Activated CD8-positive, alpha-beta memory T cell treated with anti-CD3 and anti-CD28 coated beads, Interleukin-2, amount 50 U/mL, for 1 hour (primary cell): ENCODE data around the gene AKR1C2.
"Not testable (repeated sequence)": the region's sequence is repeated elsewhere in the genome, so short reads cannot be mapped to it uniquely, and the experiment has no call there.

Experiments used
- DNase-seq: peaks from one replicate; pipeline ENCODE4 v3.0.0-alpha.2; 2020; ENCODE audit errors: extremely low read depth

AKR1C2 gene

DNA sequence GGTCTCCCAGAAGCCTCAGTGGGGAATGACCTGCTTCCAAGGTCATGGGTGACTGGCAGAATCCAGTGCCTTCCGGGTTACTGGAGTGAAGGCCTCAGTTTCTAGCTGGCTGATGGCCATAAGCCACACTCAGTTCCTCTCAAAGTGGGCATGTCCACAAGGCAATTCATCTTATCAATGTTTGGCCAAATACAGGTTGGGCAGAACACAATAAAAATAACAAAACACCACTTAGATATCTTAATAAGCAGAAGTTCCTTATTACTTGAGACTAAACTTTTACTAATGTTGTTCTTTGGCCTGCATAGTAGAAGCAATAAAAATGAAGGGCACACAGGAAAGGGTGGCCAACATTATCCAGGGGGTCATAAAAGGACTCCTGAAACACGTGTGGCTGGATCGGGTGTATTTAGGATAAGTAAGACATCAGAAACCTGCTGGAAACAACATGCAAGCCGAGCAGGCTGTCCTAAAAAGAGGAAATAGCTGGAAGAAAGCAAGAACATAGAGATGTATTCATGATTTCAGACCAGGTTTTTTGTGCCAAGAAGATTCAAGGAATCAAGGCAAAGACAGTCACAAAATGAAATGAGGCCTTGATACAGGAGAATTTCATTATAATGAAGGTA, 19.6 kb upstream of the AKR1C2 start:
- no peak for DNase-seq

DNA sequence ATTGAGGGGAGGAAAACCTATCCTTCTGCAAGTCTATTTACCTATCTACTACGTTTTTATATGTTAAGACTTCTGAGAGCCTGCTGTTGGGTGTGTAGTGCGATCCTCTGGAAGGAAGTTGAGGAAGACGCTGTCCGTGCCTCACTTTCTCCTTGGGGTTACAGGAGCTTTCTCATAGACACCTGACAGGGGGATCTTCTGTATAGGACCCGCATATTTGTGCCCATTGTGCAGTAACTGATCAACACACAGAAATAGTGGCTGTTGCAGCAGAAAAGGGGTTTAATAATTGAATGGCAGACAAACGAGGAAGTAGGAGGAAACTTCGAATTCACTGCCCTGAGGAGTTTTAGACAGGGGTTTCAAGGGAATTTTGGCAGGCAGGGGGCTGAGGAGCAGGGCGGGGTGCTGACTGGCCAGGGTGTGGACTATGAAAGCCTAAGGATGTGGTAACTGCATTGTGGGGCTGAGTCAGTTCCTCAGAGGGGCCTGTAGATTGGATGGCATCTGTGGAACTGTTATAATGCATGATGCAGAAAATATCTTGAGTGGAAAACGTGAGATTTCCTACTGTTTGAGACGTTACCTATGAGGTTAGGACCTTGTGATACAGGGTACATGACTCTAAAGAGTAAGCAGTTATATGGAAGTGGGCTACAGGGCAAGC, 18.1 kb upstream of the AKR1C2 start:
- not testable (repeated sequence) for DNase-seq

DNA sequence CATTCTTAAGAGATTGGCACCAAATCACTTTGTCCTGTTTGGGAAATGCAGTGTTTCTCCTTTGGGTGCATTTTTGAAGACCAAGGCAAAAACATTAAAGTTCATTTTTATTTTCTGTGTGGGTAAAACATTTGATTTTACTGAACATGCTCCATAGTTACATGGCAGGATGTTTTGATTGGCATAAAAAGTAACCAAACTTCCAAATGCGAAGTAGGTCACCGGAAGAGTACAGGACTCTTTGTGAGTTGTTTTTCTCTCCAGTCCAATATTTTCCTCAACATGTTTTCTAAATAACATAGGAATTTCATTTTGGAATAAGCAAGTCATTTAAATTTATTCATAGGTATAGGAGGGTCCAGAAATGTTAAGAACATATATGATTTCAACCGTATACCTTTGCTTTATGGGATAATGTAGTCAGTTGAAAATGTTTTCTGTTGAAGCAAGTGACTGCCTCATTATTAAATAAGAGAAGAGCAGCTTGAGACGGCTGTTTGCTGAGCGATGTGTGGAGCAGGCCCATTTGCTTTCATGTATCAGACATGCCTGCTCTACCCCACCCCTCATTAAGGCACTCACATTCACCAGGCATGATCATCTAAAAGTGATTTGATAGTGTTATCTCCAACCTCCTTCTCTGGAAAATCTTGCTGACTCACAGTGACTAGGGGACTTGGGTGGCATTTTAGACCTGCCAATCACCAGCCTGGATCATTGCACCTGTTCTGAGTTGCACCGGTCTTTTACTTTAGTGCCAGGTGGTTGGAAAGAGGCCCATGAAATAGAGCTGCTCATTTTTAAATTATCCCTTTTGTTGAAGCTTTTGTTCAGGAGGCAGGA, 16.3 kb upstream of the AKR1C2 start:
- not testable (repeated sequence) for DNase-seq

DNA sequence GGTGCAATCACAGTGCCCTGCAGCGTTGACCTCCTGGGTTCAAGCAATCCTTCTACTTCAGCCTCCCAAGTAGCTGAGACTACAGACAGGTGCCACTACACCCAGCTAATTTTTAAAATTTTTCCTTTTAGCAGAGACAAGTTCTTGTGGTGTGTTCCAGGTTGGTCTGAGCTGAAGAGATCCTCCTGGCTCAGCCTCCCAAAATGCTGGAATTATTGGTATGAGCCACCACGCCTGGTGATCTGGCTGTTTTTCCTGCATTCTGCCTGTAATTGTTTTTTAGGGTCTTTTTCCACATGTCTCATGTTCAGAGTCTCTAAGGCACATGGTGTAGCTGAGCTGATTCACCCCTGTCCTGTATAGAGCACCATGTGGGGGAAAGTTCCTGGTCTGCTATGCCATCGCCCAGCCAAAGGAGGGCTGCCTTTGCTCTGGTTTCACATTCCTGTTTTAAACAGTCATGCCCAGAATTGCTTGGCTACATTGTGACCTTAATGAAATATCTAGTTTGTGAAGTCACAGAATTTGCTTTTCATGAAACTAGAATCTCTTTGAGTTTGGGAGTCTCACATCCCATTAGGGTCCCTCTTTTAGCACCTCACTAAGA, 15.1 kb upstream of the AKR1C2 start:
- not testable (repeated sequence) for DNase-seq

DNA sequence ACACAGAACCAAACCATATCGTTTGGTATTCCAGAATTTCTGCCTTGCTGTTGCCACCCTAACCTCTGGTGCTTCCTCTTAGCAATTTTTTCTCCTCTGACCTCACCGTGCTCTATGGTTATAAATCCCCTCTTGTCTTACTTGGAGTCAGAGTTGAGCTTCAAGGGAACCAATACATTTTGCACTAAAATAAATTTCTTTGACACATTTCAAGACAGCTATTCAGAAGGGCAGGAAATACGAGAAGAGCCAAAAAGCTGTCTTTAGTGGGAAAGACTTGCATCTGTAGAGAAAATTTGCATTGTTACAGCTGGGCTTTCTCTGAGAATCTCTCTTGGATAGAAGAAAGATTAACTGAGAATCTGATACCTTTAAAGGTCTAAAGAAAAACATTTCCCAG, 14.5 kb upstream of the AKR1C2 start:
- no peak for DNase-seq

DNA sequence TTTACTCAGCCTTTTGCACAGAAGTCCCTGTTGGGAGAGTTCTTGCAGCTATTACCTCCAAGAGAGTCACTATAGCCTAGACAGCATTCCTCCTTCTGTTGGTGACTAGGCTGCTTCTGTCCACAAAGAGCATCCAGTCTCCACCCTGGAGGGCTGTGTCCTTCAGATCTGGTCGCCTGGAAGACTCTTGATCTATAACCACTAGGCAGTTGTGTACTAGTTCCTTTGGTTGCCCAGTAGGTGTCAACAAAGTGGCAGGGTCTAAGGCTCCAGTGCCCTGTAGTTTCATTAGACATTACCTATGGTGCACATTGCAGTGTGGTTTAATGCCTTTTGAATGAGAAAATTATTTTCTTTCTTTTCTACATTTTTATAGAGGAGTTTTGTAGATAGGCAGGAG, 11.3 kb upstream of the AKR1C2 start:
- DNase-seq: no peak

DNA sequence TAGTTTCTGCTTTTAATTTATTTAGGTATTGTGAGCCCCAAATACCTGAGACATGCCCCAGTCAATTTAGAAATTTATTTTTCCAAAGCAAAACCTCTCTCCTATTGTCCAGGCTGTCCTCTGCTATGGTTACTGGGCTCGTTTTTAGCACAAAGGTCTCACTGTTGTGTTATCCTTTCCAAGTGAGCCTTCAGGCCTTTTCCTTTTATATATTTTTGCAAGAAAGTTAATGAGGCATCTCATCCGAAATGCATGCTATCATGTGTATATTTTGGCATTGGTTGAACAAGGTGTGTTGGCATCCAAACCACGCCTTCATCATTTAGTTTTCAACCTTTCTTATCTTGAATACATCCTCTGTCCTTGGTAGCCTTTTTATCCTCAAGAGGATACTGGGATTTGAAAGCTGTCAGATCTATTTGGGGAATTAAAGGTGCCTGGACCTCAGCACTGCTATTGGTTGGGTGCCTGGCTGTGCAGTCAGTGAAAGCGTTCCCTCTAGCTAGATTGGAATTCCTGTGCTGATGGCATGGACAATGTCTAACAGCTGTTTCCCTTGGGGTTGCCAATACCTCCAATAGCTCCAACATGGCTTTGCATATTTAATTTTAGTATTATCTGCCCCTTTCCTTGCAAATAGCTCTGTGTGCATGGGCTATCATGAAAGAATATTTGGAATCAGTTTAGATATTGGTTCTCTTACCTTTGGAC, 10.7 kb upstream of the AKR1C2 start:
- DNase-seq: not testable (repeated sequence)

DNA sequence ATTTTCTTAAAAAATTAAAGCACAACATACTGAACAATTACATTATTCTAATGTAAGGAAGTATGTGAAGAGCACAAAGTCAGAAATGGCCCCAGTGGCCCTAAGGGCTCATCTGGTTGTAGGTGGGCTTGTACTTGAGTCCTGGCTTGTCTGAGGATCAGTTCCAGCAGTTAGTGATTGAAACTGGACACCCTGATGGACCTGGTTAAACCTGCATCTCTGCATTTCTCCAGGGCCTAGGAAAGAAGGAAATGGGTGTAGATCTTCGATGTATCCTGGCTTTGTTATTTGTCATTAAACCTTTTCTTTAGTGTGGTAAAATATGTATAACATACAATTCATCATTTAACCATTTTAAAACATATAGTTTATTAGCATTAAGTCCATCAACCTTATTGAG, 9.7 kb upstream of the AKR1C2 start:
- no peak for DNase-seq

DNA sequence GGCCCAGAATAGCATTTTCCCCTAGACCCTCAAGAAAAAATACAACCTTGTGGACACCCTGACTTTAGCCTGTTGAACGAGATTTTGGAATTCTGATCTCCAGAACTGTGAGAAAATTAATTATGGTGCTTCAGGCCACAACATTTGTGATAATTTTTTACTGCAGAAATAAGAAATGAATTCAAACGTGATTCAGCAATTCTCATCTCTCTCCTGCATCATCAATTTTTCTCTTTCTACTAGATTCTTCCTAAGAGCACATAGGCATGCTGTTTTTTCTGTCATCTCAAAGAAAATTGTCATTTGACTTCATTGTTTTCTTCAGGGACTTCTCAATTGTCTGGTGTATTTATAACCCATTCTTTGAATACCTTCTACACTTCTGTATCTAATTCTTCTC, 8.9 kb upstream of the AKR1C2 start:
- no peak for DNase-seq

DNA sequence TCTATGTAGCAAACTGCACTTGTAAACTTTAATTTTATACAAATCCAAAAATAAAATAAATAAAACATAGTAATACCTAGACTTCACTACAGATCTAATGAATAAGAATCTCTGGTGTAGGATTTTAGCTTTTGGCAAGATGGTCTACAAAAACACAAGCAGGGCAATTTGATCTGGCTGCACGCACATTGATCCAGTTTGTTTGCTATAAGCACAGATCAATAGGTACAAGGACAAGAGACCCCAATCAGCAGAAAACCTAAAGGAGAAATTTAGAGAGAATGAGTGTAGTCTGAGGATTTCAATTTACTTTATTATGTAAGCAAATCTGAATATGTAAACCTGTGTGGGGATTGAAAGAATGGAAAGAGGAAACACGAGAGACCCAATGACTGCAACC, 7.7 kb upstream of the AKR1C2 start:
- DNase-seq: not testable (repeated sequence)

DNA sequence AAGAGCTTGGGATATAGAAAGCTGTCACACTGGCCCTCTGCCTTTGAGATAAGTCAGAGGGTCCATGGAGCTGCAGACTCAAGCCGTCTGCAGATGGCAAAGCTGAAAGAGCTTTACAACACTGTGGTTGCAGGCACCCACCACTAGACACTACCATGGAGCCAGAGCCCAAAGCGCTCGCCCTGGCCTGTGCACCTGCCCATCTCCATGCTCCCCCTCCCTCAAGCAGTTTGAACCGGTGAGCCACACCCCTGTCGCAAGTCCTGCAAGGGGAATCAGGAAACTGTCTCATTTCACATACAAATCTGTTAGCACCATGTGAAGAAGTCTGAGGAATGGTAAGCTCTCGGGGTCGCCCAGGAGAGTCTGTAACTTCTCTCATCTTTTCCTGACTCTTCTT, 6.4 kb upstream of the AKR1C2 start:
- not testable (repeated sequence) for DNase-seq

DNA sequence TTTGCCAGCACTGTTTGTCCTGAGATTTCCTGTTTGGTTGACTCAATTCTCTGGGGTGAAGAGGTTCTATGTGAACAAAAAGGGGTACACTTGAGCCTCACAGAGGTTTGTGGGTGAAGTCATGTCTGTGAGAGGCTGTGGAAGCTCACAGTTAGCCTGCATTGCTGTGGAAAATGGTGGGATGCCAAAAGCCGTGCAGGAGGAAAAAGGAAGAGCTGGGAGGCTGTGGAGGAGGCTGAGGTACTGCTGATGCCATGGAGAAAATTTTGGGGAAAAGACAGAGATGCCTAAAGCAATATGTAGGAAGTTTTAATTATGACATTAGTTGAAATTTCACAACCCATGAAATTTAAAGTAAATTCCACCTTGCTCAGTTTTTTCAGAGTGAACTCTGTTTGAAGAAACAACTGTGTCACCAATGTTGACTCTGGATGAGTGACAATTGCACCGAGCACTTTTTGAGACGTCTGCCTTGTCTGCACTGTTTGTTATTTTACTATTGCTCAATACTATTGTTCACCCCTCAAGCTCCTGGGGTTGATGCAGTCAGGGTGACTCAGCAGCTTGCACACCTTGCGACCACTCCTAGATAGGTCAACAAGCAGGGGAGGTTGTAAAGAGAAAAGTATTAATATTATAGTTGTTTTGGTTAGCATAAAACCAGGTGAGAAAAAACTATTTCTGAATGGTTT, 5.3 kb upstream of the AKR1C2 start:
- DNase-seq: not testable (repeated sequence)

DNA sequence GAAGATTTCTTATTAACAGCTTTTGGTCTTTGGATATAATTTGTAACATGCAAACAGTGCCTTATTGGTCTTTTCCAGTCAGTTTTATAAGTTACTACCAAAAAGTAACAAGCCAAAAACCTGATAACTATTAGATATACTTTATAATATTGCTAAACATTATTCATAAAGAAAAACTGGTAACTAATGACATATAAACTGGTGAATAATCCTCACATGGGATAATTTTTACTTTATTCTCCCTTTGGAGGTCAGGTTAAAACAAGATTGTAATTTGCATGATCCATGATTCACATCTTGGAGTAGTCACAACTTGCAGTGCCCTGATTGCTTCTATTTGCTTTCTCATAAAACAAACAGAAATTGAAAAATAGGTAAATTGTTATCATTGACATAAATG, 844 bp upstream of the AKR1C2 start:
- DNase-seq: not testable (repeated sequence)

DNA sequence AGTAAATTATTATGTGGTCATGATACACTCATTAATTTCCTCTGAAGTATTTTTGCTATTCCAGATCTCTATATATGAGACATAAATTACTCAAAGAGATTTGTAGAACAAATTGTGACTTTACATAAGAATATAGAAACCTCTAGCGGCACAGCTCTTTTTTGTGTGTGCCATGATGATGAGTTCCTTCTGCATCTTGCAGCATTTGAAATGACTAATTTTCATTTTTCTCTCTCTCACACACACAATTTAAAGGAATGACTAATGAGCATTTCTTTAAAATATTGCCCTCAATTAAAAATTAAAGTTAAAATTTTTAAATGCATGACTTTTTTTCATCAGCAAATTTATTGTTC, 351 bp upstream of the AKR1C2 start:
- DNase-seq: not testable (repeated sequence)

DNA sequence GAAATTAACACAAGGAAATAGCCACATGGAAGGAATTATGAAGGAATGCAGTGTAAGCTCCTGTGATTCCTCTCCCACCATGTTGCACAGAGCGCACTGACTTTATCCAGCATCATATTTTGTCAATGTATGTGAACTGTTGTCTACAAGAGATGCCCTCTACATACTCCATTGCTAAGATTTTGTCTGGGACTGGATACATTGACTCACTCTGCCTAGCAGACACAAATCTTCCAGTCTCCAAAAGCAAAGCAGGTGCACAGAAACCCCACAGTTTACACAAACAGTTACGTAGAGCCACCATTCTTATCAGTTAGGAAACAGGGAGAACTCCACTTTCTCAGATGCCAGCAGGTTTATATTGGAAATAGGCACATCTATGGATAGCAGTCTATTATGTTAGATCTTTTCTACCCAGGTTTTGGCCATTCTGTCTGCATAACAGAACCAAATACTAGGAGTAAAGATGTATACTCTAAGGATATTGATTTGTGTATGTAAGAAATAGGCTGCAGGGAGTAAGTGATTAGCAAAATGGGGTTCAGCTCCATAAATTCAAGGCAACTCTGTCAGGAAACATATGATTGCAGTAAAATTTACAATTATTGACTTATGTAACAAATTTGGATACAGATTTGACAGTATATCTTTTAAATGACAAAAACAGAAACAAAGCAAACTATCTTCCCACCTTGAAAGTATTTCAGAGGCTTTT, 1.5 kb downstream of the AKR1C2 start:
- no peak for DNase-seq

DNA sequence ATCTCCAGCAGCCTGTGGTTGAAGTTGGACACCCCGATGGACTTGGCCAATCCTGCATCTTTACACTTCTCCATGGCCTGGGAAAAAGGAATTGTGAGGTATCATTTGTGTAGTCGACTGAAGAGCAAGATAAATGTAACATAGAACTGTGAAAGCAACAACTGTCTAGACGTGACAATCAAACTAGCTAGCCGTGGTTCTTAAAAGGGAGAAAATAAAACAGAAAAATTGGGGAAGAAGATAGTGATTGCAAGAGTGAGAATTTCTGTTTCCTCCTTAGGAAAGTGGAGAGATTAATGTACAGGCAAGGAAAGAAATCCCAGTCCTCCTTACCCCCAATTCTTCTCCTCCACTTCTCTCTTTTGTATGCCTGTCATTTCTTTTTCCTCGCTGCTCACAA, 5.0 kb downstream of the AKR1C2 start:
- no peak for DNase-seq

DNA sequence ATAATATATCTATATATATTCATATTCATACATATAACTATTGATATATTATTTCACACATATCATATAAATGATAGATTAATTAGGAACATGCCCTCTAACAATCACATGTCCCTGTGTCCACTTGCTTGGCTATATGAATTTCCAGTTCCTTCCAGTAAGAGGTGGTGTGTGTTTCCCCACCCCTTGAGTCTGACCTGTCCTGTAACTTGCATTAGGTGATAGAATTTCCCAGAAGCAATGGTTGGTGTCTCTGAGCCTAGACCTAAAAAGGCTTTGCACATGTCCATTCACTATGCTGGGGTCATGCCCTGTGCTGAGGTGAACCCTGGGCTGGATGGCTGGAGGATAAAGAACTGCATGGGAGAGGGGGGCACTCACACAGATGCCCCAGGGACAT, 9.4 kb downstream of the AKR1C2 start:
- DNase-seq: not testable (repeated sequence)

DNA sequence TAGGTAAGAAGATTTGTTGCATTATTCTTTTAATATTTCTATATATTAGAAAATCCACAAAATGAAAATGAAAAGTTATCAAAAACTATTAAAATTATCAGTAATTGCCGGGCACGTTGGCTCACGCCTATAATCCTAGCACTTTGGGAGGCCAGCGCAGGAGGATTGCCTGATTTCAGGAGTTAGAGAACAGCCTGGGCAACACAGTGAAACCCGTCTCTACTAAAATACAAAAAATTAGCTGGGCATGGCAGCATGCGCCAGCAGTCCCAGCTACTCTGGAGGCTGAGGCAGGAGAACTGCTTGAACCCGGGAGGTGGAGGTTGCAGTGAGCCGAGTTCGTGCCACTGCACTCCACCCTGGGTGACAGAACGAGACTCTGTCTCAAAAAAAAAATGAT, 11.1 kb downstream of the AKR1C2 start:
- DNase-seq: not testable (repeated sequence)

DNA sequence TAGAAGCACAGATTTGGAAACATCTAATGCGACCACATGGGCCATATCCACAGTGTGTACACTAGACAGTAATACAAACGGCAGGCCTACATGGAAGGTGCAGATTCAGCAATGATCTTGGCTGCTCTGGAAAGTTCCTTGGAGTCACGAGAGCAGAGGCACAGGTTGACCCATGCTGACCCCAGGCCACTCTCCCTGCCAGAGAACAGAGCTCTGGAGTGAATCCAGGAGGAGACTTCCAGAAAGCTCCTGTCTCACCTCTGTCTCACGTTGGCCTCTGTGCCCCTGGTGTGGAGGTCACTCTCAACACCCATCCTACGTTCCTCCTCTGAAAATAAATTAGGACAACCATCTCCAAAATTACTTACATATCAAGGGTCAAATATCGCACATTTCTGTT, 12.2 kb downstream of the AKR1C2 start:
- not testable (repeated sequence) for DNase-seq

DNA sequence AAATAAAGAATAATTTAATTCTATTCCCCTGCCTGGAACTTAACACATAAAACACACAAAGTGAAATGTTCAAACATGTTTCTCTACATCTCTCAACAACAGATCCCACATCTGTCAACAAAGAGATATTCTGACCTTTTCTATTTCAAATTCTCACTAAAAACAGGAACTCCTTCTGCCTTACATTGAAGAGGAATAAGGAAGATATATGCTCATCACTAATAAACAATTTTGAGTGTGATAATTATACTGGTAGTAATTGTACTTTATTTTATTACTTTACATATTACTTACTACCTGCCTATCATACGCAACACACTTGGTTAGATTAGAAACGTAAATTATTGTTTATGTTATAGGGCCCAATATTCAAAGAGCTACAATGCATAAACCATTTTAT, 13.4 kb downstream of the AKR1C2 start:
- no peak for DNase-seq
